Stimulated activated naive CD8-positive, alpha-beta T cell treated with anti-CD3 and anti-CD28 coated beads, Interleukin-15, Interleukin-2, amounts not matched to agents 100 U/mL and 50 U/mL, for 24 hours (primary cell): Measurements from ENCODE around the gene SLC17A6.

ENCODE experiments used
- ATAC-seq: fragments of 150-1000 bp; cut with Tn5 transposase; one replicate; pipeline ENCODE4 v1.10.0; 2021
- DNase-seq: peaks from one replicate; pipeline ENCODE4 v3.0.0; 2021

SLC17A6 gene

DNA sequence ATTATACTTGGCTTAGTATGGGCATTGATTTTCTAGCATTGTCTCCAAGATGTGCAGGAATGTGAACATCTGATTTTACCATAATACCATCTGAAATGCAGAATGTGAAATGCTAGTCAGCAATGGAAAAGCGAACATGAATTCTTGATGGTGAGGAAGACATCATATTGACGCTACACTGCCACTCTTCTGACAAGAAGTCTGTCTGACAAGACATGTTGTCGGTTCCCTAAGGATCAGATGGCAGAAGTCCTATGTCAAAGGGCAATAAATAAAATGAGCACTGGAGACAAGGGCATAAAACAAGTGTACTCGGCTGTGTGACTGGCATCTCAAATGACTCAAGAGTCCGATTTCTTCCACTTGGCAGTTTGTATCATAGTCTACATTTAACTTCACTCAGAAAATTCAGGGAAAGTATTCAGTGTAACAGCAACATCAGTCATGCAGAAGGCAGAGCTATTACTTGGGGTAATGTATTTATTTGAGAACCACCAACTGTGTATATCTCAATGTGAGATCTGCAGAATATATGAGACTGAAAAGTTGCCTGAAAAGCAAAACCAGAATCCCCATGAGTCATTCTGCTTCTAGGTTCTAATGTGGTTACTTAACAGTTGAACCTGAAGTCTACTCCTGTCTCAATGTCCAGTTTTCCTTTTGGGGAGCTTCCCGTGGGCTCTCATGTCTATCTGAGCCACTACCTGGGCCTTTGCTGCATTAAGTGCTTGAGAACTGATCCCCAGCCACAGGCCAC lies 51.5 kb downstream of the SLC17A6 start:
- DNase-seq (no peak), ATAC-seq (no peak)

DNA sequence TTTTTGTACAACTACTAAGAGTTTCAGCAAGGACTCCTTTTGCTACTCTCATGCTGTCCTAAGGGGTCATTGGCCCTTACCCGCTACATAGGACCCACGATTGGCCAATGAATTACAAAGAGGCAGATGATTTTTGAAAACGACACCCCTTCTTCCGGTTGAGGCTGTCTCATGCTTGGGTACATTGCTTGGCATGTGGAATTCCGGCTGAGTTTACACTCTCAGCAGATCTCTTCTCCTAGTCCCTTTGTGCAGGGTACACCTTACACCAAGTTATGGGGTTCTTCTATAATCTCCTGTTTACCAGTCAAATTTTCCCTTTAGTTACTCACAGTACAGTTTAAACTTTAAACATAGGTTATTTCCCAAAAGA lies 52.1 kb downstream of the SLC17A6 start:
- no peak for DNase-seq
- no peak for ATAC-seq

DNA sequence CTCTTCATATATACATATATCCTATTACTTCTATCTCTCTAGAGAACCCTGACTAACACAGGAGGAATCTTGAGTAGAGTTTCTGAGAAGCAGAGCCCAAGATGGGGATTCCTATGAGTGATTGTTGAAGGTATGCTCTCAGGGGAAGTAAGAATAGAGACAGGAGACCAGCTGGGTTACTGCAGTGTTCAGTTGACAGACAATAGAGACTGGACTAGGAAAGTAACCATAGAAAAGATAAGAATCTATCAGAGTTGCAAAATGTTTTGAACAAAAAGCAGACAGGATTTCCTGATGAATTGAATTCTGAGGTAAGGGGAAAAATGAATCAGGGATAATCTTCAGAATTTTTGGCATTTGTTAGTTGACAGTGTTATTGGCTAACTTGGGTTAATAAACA lies 54.4 kb downstream of the SLC17A6 start:
- no peak for ATAC-seq
- DNase-seq, result no peak

DNA sequence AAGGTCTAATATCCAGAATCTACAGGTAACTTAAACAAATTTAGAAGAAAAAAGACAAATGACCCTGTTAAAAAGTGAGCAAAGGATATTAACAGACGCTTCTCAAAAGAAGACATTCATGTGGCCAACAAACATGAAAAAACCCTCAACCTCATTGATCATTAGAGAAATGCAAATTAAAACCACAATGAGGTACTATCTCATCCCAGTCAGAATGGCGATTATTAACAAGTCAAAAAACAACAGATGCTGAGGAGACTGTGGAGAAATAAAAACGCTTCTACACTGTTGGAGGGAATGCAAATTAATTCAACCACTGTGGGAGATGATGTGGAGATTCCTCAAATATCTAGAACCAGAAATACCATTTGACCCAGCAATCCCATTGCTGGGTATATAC lies 67.2 kb downstream of the SLC17A6 start:
- ATAC-seq (no peak), DNase-seq (no peak)

DNA sequence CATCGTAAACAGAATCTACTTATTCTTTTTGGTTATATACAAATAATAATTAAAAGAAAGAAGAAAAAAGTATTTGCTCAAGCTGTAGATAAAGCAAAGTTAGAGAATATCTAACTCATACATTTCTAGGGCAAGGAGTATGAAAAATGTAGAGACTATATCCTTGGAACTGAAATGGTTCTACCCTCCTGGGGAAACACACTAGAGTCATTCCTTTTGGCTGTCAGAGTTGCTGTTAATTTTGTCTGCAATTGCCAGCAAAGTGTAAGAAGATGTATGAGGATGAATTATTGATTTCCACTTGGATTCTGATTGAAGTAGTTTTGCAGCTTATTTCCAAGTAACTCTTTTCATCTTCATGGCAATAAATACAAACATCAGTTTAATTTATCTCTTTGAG lies 69.1 kb downstream of the SLC17A6 start:
- DNase-seq (no peak), ATAC-seq (no peak)

DNA sequence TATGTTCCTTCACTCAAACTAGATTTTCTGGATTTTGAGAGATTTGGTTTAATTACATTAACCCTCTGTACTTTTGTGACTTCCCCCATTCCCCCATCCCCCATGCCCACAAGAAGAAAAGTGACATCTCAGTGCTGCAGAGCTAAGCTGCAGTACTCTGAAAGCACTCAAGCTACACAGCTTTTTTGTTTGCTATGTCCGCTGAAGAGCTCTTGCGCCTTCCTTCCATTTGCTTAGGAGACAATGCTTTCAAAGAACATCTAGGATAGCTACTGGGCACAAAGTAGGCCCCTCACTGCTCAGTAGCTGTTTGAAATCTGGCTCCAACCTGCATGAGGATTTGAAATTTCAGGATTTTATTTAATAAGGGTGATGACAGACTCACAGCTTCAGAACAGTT lies 69.7 kb downstream of the SLC17A6 start:
- no peak for DNase-seq
- no peak for ATAC-seq

DNA sequence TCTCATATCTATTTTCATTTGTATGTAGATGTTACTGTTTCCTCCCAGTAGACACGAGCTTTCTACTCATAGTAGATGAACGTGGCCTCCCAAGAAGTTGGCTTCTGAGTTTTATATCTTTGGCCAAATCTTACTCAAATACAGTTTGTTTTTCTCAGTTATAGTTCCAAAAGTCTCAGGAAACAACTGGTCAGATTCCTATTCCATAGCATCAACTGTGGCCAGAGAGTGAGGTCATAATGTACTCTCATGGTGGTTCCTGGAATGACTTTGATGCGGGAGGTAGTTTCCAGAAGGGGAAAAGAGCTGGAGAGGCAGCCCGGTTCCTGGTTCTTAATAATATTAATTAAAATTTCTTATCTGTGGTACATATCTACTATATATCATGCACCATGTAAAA lies 77.3 kb downstream of the SLC17A6 start:
- DNase-seq (no peak), ATAC-seq (no peak)

DNA sequence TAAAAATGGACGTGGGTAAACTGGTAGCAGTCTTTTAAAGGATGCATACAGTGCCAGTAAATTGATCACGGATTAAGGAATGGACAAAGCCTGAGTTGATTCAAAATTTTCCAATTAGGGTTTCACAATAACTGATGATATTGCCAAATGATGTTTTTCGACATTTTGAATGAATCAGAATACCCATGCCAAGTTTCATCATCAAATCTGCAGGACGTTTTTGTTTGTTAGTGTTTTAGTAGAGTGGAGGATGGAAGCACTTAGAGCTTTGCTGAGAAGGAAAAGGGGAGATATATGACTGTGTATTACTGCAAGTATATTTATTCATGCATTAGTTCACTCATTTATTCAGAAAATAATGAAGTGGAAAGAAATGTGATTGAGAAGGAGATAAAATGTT lies 78.3 kb downstream of the SLC17A6 start:
- ATAC-seq (no peak), DNase-seq (no peak)

DNA sequence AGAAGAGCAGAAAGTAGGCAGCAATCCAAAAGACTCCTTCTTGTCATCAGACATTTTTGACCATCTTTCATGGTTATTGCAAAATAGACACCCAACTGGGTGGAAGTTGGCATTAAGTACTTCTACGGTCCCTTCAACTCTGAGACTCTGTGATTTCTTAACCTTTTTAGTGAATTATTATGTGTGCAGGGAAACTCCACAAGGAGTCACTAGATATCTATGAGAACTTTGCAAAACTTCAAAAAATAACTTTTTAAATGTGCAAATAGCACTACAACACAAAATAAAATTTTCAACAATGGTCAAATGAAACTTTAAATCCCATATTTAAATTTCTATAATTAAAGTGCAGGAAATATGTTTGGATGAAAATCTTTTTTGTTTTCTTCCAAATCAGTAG lies 88.7 kb downstream of the SLC17A6 start:
- no peak for DNase-seq
- no peak for ATAC-seq
